Femur (tissue), 1 donor: ENCODE measurements around the gene TRIM25.
A peak's percentile ranks its signal among the peaks of the same experiment; 100 is the strongest.

Experiments
- DNase-seq: peaks from one replicate; pipeline ENCODE4 v3.0.0-alpha.2; 2017

Gene TRIM25

GRCh38 chr17:56925088-56925487, 11.2 kb upstream of the TRIM25 start:
- DNase-seq = no peak

GRCh38 chr17:56919717-56920116, 5.9 kb upstream of the TRIM25 start:
- no peak for DNase-seq

- DNase-seq = no peak
Measured at GRCh38 chr17:56918916-56919315, 5.1 kb upstream of the TRIM25 start.

- no peak for DNase-seq
Measured at GRCh38 chr17:56917559-56918296, 3.9 kb upstream of the TRIM25 start.

- no peak for DNase-seq
Measured at GRCh38 chr17:56914581-56915273, 878 bp upstream of the TRIM25 start.

GRCh38 chr17:56913353-56913866, 439 bp downstream of the TRIM25 start:
- no peak for DNase-seq

GRCh38 chr17:56913000-56913311, 893 bp downstream of the TRIM25 start:
- DNase-seq = no peak

GRCh38 chr17:56912105-56912999, 1.5 kb downstream of the TRIM25 start:
- no peak for DNase-seq

GRCh38 chr17:56910509-56911235, 3.2 kb downstream of the TRIM25 start:
- DNase-seq = no peak

GRCh38 chr17:56909742-56910508, 3.9 kb downstream of the TRIM25 start:
- DNase-seq = no peak

- peak; percentile 40 for DNase-seq
Measured at GRCh38 chr17:56908001-56908542, 5.8 kb downstream of the TRIM25 start.

- DNase-seq = no peak
Measured at GRCh38 chr17:56903560-56903959, 10.3 kb downstream of the TRIM25 start.

GRCh38 chr17:56902348-56902747, 11.5 kb downstream of the TRIM25 start:
- DNase-seq = no peak

GRCh38 chr17:56899403-56899802, 14.4 kb downstream of the TRIM25 start:
- DNase-seq = no peak

GRCh38 chr17:56898874-56899273, 15.0 kb downstream of the TRIM25 start:
- no peak for DNase-seq

- DNase-seq = no peak
Measured at GRCh38 chr17:56897646-56898424, 16.0 kb downstream of the TRIM25 start.

- no peak for DNase-seq
Measured at GRCh38 chr17:56896968-56897359, 16.9 kb downstream of the TRIM25 start.

- no peak for DNase-seq
Measured at GRCh38 chr17:56896217-56896967, 17.5 kb downstream of the TRIM25 start.

- DNase-seq = no peak
Measured at GRCh38 chr17:56894859-56895455, 18.9 kb downstream of the TRIM25 start.

GRCh38 chr17:56893503-56893902, 20.3 kb downstream of the TRIM25 start:
- DNase-seq = no peak
